GM12892 (cell line): Measurements from ENCODE around the gene SLC30A2.

Experiments used
- DNase-seq: peaks from one replicate; pipeline ENCODE4 v3.0.0; 2011; ENCODE audit not compliant: insufficient read length
- FAIRE-seq: peaks from 2 replicates; lab custom pipeline; 2011; peaks lifted over from hg19 to GRCh38; lab: Jason Lieb, UNC
- POLR2A ChIP-seq: IDR thresholded peaks from 2 replicates; pipeline ENCODE4 v1.6.1; 2011; ENCODE audit warnings: low read depth, low read length, control low read depth
- POLR2AphosphoS5 ChIP-seq: IDR thresholded peaks from 2 replicates; pipeline ENCODE4 v1.6.1; 2011; ENCODE audit warnings: low read depth, low read length, control low read depth
- TAF1 ChIP-seq: IDR thresholded peaks from 2 replicates; pipeline ENCODE4 v1.6.1; 2011; ENCODE audit warnings: low read depth, mild to moderate bottlenecking, control low read depth, low read length, borderline replicate concordance

Gene SLC30A2

GRCh38 chr1:26016258-26016952 lies 29.5 kb downstream of the SLC30A2 start:
- peak; percentile 64 for FAIRE-seq

GRCh38 chr1:26015358-26015757 lies 30.6 kb downstream of the SLC30A2 start:
- DNase-seq (no peak), FAIRE-seq (no peak)
- TF ChIP-seq POLR2A (no peak), TAF1 (no peak), POLR2AphosphoS5 (no peak)

More at GRCh38 chr1:26016258-26016952, 29.5 kb downstream of the SLC30A2 start:
- DNase-seq: no peak
- TF ChIP-seq POLR2AphosphoS5 (no peak), TAF1 (no peak), POLR2A (no peak)

GRCh38 chr1:26014179-26014578 lies 31.7 kb downstream of the SLC30A2 start:
- TF ChIP-seq TAF1 (no peak), POLR2AphosphoS5 (no peak), POLR2A (no peak)
- DNase-seq: no peak
- FAIRE-seq: no peak

GRCh38 chr1:26012864-26013263 lies 33.1 kb downstream of the SLC30A2 start:
- no peak for DNase-seq
- TF ChIP-seq POLR2A (no peak), TAF1 (no peak), POLR2AphosphoS5 (no peak)

DNA sequence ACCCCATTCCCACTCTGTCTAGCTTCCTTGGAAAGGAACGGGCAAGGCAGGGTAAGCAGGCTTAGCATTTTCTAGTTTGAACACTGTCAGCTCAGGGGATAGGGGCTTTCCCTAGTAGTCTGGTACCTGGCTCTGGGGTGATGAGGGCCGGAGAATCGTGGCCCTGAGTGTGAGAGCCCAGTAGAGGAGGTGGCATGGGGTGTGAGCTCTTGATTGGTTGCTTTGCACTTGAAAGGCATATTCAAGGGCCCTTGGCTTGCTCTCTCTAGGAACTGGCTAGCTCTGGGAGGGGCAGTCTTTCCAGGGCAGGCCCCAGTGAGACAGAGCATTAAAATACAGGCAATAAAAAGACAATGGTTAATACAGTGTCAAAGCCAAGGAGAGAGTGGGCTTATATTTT lies 35.1 kb downstream of the SLC30A2 start:
- FAIRE-seq (no peak), DNase-seq (no peak)
- TF ChIP-seq TAF1 (no peak), POLR2A (no peak), POLR2AphosphoS5 (no peak)

More at GRCh38 chr1:26012864-26013263, 33.1 kb downstream of the SLC30A2 start:
- no peak for FAIRE-seq

DNA sequence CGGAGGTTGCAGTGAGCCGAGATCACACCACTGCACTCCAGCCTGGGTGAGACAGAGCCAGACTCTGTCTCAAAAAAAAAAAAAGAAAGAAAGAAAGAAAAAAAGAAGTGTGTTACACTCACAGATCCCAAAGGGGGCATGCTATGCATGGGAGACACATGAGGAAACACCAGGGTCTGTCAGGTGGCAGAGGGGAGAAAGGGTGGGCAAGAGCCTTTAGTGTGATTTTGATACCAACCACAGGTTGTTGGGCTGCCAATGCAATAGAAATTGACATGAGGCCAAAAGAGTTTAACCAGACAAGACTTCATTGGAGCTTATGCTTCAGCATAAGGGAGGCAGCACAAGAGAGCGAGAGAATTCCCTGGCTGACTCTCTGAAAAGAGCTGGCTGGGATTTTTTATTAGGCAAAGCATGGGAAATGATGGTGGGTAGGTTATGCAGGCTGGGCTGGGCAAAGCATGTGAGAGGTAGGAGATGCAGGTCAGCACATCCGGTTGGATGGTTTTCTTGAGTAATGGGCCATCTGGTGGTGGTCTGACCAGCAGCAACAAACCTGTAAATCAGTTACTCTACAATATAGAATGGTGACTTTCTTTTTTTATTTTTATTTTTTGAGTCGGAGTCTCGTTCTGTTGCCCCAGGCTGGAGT lies 36.0 kb downstream of the SLC30A2 start:
- DNase-seq (no peak), FAIRE-seq (no peak)
- TF ChIP-seq POLR2AphosphoS5 (no peak), POLR2A (no peak), TAF1 (no peak)

- no peak for TF ChIP-seq POLR2AphosphoS5
- TF ChIP-seq TAF1: no peak
- no peak for TF ChIP-seq POLR2A
- FAIRE-seq (no peak), DNase-seq (no peak)
Measured at GRCh38 chr1:26006710-26007109, 39.2 kb downstream of the SLC30A2 start.

DNA sequence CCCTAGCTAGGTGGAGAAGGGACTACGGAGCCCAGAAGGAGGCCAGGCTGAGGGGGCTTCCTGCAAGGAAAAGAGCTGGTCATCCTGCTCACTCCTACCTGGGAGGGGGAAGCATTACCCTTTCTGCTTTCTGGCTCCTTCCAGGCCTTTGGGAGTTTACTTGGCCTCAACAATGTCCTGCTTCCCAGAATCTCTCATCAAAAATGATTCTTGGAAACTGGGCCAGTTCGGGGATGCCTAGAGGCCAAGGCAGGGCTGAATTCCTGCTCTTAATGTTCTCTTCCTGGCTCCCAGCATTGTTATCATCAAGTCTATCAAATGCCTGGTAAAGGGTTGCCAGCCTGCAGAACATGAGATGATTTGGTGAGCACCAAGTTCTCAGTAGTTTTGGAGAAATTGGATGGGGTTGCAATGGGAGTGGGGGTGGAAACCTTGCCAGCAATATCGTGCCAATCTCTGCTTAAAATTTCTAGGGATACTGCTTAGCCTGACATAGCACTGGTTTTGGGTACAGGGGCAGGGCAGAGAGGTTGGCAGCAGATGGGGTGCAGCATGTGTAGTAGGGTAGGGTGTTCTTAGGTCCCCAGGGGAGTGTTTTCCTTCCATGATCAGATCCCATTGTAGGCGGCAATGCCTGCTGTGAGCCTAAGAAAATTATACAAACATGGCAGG lies 40.3 kb downstream of the SLC30A2 start:
- FAIRE-seq (no peak), DNase-seq (no peak)
- TF ChIP-seq POLR2AphosphoS5: no peak

- DNase-seq: no peak
- FAIRE-seq: no peak
- TF ChIP-seq POLR2AphosphoS5: no peak
- no peak for TF ChIP-seq TAF1
- no peak for TF ChIP-seq POLR2A
Measured at GRCh38 chr1:26003756-26004155, 42.2 kb downstream of the SLC30A2 start.

GRCh38 chr1:26003262-26003661 lies 42.7 kb downstream of the SLC30A2 start:
- DNase-seq (no peak), FAIRE-seq (no peak)
- TF ChIP-seq POLR2A: no peak
- TF ChIP-seq POLR2AphosphoS5: no peak
- no peak for TF ChIP-seq TAF1

GRCh38 chr1:25999041-25999800 lies 46.7 kb downstream of the SLC30A2 start:
- TF ChIP-seq POLR2AphosphoS5 (no peak), POLR2A (no peak), TAF1 (no peak)
- FAIRE-seq (no peak), DNase-seq (no peak)
